Measurements from ENCODE around the gene B4GALT5. TPM values are rescaled to one million over a fixed set of nuclear protein-coding genes. Genes with fewer than 3 reads are reported as not detected.

The B4GALT5 gene
- total and polyA plus RNA-seq, 2 donors from 2014 or later, result 21.4 to 73.3 TPM

DNA sequence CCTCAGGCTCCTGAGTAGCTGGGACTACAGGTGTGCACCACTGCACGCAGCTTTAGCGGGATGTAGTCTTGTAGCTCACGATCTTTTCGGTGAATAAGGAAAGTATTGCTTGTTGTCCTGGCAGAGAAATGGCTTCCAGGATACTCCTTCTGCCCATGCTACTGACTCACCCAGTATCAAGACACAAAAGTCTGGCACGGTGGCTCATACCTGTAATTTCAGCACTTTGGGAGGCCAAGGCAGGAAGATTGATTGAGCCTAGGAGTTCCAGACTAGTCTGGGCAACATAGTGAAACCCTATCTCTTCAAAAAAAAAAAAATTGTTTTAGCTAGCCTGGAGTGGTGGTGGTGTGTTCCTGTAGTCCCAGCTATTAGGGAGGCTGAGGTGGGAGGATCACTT, 40.9 kb upstream of the B4GALT5 start:
- intact Hi-C loops (cut with DNase I), result no loop called here

GRCh38 chr20:49753133-49753532, 39.5 kb upstream of the B4GALT5 start:
- Histone ChIP-seq H3K9me3 (ENCODE audit: control insufficient read depth in 2 of 3, insufficient read depth in 1 of 3, low read length in 3 of 3) (no peaks in the 10 kb centered on the region), H3K27me3 (ENCODE audit: control insufficient read depth, insufficient read depth, low read length) (no peaks in the 10 kb centered on the region), H3K9ac (ENCODE audit: low read length in 3 of 3) (no peak overlapping the region), H3K27ac (ENCODE audit: low read depth in 2 of 2, low read length in 2 of 2) (no peak overlapping the region), H3K36me3 (ENCODE audit: control insufficient read depth in 2 of 3, insufficient read depth in 3 of 3, low read length in 3 of 3) (no peaks in the 10 kb centered on the region), H3K4me1 (ENCODE audit: control insufficient read depth in 2 of 3, insufficient read depth in 2 of 3, low read depth in 1 of 3, low read length in 3 of 3) (no peaks in the 10 kb centered on the region), H3K4me3 (ENCODE audit: low read length in 3 of 3) (no peak overlapping the region)
- intact Hi-C loops (cut with DNase I), result no loop called here
- TF ChIP-seq CTCF (IDR thresholded peaks at IDR 0.05; ENCODE audit: borderline replicate concordance, extremely low read depth, insufficient read depth), result no peak
- FAIRE-seq, result no peak
- no peak for DNase-seq

More for the DNA sequence above, 40.9 kb upstream of the B4GALT5 start:
- Histone ChIP-seq H3K9me3 (ENCODE audit: control insufficient read depth in 2 of 3, insufficient read depth in 1 of 3, low read length in 3 of 3) (no peaks in the 10 kb centered on the region), H3K27ac (ENCODE audit: low read depth in 2 of 2, low read length in 2 of 2) (no peak overlapping the region), H3K9ac (ENCODE audit: low read length in 3 of 3) (no peak overlapping the region), H3K36me3 (ENCODE audit: control insufficient read depth in 2 of 3, insufficient read depth in 3 of 3, low read length in 3 of 3) (no peaks in the 10 kb centered on the region), H3K4me1 (ENCODE audit: control insufficient read depth in 2 of 3, insufficient read depth in 2 of 3, low read depth in 1 of 3, low read length in 3 of 3) (no peaks in the 10 kb centered on the region), H3K27me3 (ENCODE audit: control insufficient read depth, insufficient read depth, low read length) (no peaks in the 10 kb centered on the region), H3K4me3 (ENCODE audit: low read length in 3 of 3) (no peak overlapping the region)
- DNase-seq (no peak), FAIRE-seq (no peak)
- no peak for TF ChIP-seq CTCF (IDR thresholded peaks at IDR 0.05; ENCODE audit: borderline replicate concordance, extremely low read depth, insufficient read depth)

- no peaks in the 10 kb centered on the region for H3K27me3 ChIP-seq (ENCODE audit: control insufficient read depth, insufficient read depth, low read length)
- TF ChIP-seq CTCF (IDR thresholded peaks at IDR 0.05; ENCODE audit: borderline replicate concordance, extremely low read depth, insufficient read depth), result no peak
- no peak for DNase-seq
- H3K27ac ChIP-seq (ENCODE audit: low read depth in 2 of 2, low read length in 2 of 2), result no peak overlapping the region
- H3K4me3 ChIP-seq (ENCODE audit: low read length in 3 of 3), result no peak overlapping the region
- H3K36me3 ChIP-seq (ENCODE audit: control insufficient read depth in 2 of 3, insufficient read depth in 3 of 3, low read length in 3 of 3), result no peaks in the 10 kb centered on the region
- no peaks in the 10 kb centered on the region for H3K9me3 ChIP-seq (ENCODE audit: control insufficient read depth in 2 of 3, insufficient read depth in 1 of 3, low read length in 3 of 3)
- no peak overlapping the region for H3K9ac ChIP-seq (ENCODE audit: low read length in 3 of 3)
- no peak for FAIRE-seq
- intact Hi-C loops (cut with DNase I), result no loop called here
- H3K4me1 ChIP-seq (ENCODE audit: control insufficient read depth in 2 of 3, insufficient read depth in 2 of 3, low read depth in 1 of 3, low read length in 3 of 3), result no peaks in the 10 kb centered on the region
These were observed 38.7 kb upstream of the B4GALT5 start for GRCh38 chr20:49752201-49752903.

DNA sequence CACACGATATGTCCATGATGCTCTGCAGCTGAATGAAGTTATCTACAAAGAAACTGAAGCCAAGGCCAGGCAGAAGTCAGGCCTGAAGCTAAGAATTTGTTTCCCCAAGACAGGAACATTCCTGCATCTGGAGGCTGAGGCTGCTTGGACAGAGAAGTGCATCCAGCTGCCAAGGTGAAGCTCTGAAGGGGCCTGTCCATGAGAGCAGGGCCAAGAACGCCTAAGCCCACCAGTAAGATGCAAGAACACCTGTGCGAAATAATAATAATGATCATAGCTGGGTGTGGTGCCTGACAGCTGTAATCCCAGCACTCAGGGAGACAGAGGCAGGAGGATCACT, 37.7 kb upstream of the B4GALT5 start:
- no peak overlapping the region for H3K27ac ChIP-seq (ENCODE audit: low read depth in 2 of 2, low read length in 2 of 2)
- no peak overlapping the region for H3K4me3 ChIP-seq (ENCODE audit: low read length in 3 of 3)
- intact Hi-C loops (cut with DNase I), result no loop called here

More for the DNA sequence above, 37.7 kb upstream of the B4GALT5 start:
- TF ChIP-seq CTCF (IDR thresholded peaks at IDR 0.05; ENCODE audit: borderline replicate concordance, extremely low read depth, insufficient read depth), result no peak
- Histone ChIP-seq H3K4me1 (ENCODE audit: control insufficient read depth in 2 of 3, insufficient read depth in 2 of 3, low read depth in 1 of 3, low read length in 3 of 3) (no peaks in the 10 kb centered on the region), H3K27me3 (ENCODE audit: control insufficient read depth, insufficient read depth, low read length) (no peaks in the 10 kb centered on the region), H3K36me3 (ENCODE audit: control insufficient read depth in 2 of 3, insufficient read depth in 3 of 3, low read length in 3 of 3) (no peaks in the 10 kb centered on the region), H3K9me3 (ENCODE audit: control insufficient read depth in 2 of 3, insufficient read depth in 1 of 3, low read length in 3 of 3) (no peaks in the 10 kb centered on the region), H3K9ac (ENCODE audit: low read length in 3 of 3) (no peak overlapping the region)
- DNase-seq (no peak), FAIRE-seq (no peak)
